Panc1 (cell line): Measurements from ENCODE around the gene KCNMA1.

Experiments
- POLR2AphosphoS5 ChIP-seq: IDR thresholded peaks from 2 replicates; pipeline ENCODE4 v1.6.1; 2012; ENCODE audit warnings: mild to moderate bottlenecking, low read depth, low read length, moderate library complexity
- SIN3A ChIP-seq: IDR thresholded peaks from 2 replicates; pipeline ENCODE4 v1.6.1; 2012; ENCODE audit warnings: low read depth, mild to moderate bottlenecking, low read length, moderate library complexity, borderline replicate concordance; ENCODE audit not compliant: insufficient read depth
- TF ChIP-seq, protein P1 (sequence below): fragments of 450-650 bp; IDR thresholded peaks from 2 replicates; pipeline ENCODE4 v1.5.1; 2017; ENCODE audit warnings: mild to moderate bottlenecking

DNA sequence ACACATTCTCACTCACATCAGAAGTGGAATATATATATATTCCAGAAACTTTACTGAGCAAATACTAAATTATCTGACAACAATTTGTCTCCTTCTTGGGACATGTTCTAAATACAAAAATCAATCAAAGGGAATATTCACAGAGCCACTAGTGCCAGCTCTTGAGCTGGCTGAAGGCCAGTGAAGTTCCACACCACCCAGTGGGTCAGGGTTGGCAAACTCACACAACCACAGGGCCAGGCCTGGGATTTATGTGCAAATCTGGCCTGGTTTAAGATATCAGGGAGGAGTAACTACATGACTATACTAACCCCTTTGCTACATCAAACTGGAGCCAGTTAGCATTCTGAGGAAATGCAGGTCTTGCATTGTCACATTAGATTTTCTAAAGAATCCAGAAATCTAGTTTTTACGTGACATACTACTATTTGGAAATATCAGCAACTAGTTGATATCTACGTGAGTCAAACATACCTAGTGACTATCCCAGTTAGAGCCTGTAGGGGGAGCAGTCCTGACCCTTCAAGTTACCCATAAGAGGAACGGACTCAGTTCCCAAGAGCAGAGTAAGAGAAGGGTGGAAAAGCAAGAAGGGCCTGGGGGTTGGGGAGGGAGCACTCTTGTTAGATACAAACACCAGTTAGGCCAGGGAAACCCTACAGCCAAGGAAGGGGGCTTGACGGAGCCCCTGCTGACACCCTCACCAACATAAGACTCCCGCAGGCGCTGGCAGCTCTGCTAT, 600.4 kb downstream of the KCNMA1 start:
- TF ChIP-seq, protein P1, sequence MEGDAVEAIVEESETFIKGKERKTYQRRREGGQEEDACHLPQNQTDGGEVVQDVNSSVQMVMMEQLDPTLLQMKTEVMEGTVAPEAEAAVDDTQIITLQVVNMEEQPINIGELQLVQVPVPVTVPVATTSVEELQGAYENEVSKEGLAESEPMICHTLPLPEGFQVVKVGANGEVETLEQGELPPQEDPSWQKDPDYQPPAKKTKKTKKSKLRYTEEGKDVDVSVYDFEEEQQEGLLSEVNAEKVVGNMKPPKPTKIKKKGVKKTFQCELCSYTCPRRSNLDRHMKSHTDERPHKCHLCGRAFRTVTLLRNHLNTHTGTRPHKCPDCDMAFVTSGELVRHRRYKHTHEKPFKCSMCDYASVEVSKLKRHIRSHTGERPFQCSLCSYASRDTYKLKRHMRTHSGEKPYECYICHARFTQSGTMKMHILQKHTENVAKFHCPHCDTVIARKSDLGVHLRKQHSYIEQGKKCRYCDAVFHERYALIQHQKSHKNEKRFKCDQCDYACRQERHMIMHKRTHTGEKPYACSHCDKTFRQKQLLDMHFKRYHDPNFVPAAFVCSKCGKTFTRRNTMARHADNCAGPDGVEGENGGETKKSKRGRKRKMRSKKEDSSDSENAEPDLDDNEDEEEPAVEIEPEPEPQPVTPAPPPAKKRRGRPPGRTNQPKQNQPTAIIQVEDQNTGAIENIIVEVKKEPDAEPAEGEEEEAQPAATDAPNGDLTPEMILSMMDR, result peak; percentile 91
- TF ChIP-seq SIN3A (no peak), POLR2AphosphoS5 (no peak)
